Tibial nerve (tissue), 4 donors: ENCODE results near the gene BMPR1A. TPM values are rescaled to one million over a fixed set of nuclear protein-coding genes. Genes with fewer than 3 reads are reported as not detected.
A peak's percentile ranks its signal among the peaks of the same experiment; 100 is the strongest.
"Not testable (repeated sequence)": the region's sequence is repeated elsewhere in the genome, so short reads cannot be mapped to it uniquely, and the experiment has no call there.

Experiments used
- DNase-seq, 2 donors: peaks; one replicate each; pipeline ENCODE4 v3.0.0-alpha.2; 2019; ENCODE audit warnings: low spot score in 2 of 2
- H3K27ac ChIP-seq, 4 donors: fragments of 200-600 bp; sonication (generic) in 3 of 4; one replicate each; pipeline ENCODE4 v1.5.1; 2017 to 2019; ENCODE audit warnings: mild to moderate bottlenecking in 1 of 4
- H3K27me3 ChIP-seq, 2 donors: fragments of 200-600 bp; sonication (generic) in 1 of 2; one replicate each; pipeline versions ENCODE4 v1.5.1 to v1.6.0; 2017 to 2019
- H3K36me3 ChIP-seq, 3 donors: fragments of 200-600 bp; sonication (generic); one replicate each; pipeline ENCODE4 v1.5.1; 2018 to 2019
- H3K4me1 ChIP-seq, 4 donors: fragments of 200-600 bp; sonication (generic) in 3 of 4; one replicate each; pipeline ENCODE4 v1.5.1; 2017 to 2019
- H3K4me3 ChIP-seq, 4 donors: fragments of 200-600 bp; sonication (generic) in 3 of 4; one replicate each; pipeline ENCODE4 v1.5.1; 2017 to 2019; ENCODE audit warnings: mild to moderate bottlenecking in 1 of 4, moderate library complexity in 1 of 4
- H3K9me3 ChIP-seq, 4 donors: fragments of 200-600 bp; sonication (generic) in 3 of 4; one replicate each; pipeline ENCODE4 v1.5.1; 2017 to 2019
- EP300 ChIP-seq, 2 donors: sonication (generic); formaldehyde crosslinking; IDR thresholded peaks; one replicate each; pipeline ENCODE4 v1.6.1; 2017; ENCODE audit warnings: antibody characterized with exemption in 2 of 2, mild to moderate bottlenecking in 1 of 2
- POLR2A ChIP-seq, 2 donors: fragments of 450-650 bp; IDR thresholded peaks; one replicate each; pipeline ENCODE4 v1.6.1; 2017; ENCODE audit warnings: antibody characterized with exemption in 2 of 2, mild to moderate bottlenecking in 2 of 2, moderate library complexity in 2 of 2
- WGBS, 2 donors: methylation state at CpG; one replicate each; pipeline ENCODE4 v1.1.5; 2018; 5-methylcytosine and 5-hydroxymethylcytosine counted together
- total RNA-seq, 4 donors: library from RNA; depleted of rRNA; stranded (reverse); fragments of >200 nt; gene quantifications; one replicate each; pipeline ENCODE4 v1.1.0, GENCODE V29; 2016
- TF ChIP-seq, protein P1 (sequence below), 5 experiments: fragments of 200-600 bp in 3 of 5; fragments of 450-650 bp in 2 of 5; sonication (generic) in 3 of 5; IDR thresholded peaks; one replicate each; pipeline ENCODE4 v1.5.1; 2016 to 2019; ENCODE audit warnings: antibody characterized with exemption in 5 of 5, mild to moderate bottlenecking in 3 of 5, moderate library complexity in 2 of 5

BMPR1A gene
- total RNA-seq, 4 donors from 2014 or later: 35.7 to 51.3 (median 42.8) TPM

DNA sequence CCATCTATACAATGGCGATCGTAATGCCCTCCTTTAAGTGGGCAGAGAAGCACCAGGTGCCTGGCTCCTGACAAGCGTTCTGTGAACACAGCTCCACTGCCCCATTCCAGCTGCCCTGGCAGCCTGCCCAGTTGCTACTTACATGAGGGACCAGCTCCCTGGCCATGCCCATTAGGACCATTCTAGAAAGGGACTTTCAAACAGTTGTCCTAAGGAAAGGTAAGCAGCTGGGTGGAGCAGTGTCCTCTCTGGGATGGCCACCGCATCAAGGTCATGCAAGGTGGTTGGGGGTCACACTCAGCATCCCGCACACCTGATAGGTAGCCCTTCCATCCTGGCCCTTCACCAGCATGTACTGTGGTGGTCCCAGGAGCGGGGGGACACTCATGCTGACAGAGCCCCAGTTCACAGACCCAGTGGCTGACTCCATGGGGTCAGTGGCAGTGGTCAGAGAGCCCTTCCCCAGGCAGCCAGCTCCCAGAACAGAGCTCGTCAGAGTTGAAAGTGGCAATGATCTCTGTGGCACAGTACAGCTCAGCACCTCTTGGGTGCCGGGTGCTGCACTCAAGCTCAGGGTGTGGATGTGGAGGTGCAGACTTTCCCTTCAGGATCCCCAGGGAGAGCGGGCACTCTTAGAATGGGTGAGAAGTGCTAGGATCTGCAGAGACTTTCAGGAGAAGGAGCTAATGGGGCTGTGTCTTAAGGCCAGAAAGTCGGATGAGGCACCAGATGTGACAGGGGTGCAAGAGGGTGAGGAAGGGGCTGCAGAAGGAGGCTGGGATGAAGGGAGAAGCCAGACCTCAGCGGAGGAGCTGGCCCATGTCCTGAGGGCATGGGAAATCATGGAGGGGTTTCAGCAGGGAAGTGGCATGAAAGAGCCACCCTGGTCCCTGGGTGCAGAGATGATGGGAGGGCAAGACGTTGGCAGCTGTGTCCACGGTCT, 190.1 kb downstream of the BMPR1A start:
- peaks cover 0 to 7% (median 0%) of the 10 kb centered on the region in 3 donors for H3K36me3 ChIP-seq
- peak overlapping the region in 1 of 4 donors; percentile 63 for H3K27ac ChIP-seq
- DNase-seq: no peak
- 78 to 83% methylated on average over 11 to 13 of the region's 13 CpGs for WGBS, 2 donors
- no peaks in the 10 kb centered on the region for H3K9me3 ChIP-seq
- TF ChIP-seq POLR2A (IDR thresholded peaks at IDR 0.05) (no peak), EP300 (IDR thresholded peaks at IDR 0.05) (no peak)
- TF ChIP-seq, protein P1, sequence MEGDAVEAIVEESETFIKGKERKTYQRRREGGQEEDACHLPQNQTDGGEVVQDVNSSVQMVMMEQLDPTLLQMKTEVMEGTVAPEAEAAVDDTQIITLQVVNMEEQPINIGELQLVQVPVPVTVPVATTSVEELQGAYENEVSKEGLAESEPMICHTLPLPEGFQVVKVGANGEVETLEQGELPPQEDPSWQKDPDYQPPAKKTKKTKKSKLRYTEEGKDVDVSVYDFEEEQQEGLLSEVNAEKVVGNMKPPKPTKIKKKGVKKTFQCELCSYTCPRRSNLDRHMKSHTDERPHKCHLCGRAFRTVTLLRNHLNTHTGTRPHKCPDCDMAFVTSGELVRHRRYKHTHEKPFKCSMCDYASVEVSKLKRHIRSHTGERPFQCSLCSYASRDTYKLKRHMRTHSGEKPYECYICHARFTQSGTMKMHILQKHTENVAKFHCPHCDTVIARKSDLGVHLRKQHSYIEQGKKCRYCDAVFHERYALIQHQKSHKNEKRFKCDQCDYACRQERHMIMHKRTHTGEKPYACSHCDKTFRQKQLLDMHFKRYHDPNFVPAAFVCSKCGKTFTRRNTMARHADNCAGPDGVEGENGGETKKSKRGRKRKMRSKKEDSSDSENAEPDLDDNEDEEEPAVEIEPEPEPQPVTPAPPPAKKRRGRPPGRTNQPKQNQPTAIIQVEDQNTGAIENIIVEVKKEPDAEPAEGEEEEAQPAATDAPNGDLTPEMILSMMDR (IDR thresholded peaks at IDR 0.05): no peak
- H3K4me3 ChIP-seq: no peak overlapping the region
- peaks cover 0 to 24% (median 6%) of the 10 kb centered on the region in 4 donors for H3K4me1 ChIP-seq
- no peaks in the 10 kb centered on the region for H3K27me3 ChIP-seq

DNA sequence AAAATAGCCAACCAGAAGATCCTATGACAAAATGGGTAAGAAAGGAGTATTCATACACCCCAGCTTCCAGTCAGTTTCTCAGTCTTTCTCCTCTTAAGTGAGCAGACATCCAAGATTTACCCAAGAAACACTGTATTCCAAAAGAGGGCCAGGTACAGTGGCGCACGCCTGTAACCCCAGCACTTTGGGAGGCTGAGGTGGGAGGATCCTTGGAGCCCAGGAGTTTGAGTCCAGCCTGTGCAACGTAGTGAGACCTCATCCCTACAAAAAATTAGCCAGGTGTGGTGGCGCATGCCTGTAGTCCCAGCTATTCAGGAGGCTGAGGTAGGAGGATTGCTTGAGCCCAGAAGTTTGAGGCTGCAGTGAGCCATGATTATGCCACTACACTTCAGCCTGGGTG, 191.4 kb downstream of the BMPR1A start:
- not testable (repeated sequence) for H3K27ac ChIP-seq, H3K36me3 ChIP-seq, H3K9me3 ChIP-seq, H3K4me3 ChIP-seq, H3K27me3 ChIP-seq, DNase-seq
- WGBS, 2 donors: 92 to 97% methylated on average over 4 of the region's 4 CpGs
- peaks cover 0 to 21% (median 6%) of the 10 kb centered on the region in 4 donors for H3K4me1 ChIP-seq

DNA sequence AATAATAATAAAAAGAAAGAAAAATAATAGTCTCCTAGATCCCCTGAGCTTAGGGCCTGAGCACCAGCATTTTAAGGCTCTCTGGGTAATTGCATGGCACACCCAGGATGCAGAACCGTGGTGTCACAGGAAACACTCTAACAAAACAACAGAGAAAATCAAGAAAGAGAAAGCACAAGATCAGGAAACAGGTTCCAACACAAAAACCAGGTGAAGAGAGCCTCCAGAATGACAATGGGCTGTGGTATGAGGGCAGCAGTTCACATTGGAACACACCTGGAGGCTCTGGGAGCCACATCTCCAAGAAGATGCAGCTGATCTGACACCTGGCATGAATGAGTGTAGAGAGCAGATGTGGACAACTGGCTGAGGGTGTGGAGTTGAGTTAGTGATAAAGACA, 193.9 kb downstream of the BMPR1A start:
- WGBS, 2 donors: 57 to 58% methylated on average over 1 of the region's 1 CpG
- Histone ChIP-seq H3K9me3 (peaks cover 0 to 11% (median 0%) of the 10 kb centered on the region in 4 donors), H3K27me3 (no peaks in the 10 kb centered on the region), H3K27ac (no peak overlapping the region), H3K36me3 (no peaks in the 10 kb centered on the region), H3K4me3 (no peak overlapping the region), H3K4me1 (peaks cover 3 to 38% (median 19%) of the 10 kb centered on the region in 4 donors)
- no peak for DNase-seq
- TF ChIP-seq, protein P1 (IDR thresholded peaks at IDR 0.05): no peak
- TF ChIP-seq POLR2A (IDR thresholded peaks at IDR 0.05) (no peak), EP300 (IDR thresholded peaks at IDR 0.05) (no peak)

DNA sequence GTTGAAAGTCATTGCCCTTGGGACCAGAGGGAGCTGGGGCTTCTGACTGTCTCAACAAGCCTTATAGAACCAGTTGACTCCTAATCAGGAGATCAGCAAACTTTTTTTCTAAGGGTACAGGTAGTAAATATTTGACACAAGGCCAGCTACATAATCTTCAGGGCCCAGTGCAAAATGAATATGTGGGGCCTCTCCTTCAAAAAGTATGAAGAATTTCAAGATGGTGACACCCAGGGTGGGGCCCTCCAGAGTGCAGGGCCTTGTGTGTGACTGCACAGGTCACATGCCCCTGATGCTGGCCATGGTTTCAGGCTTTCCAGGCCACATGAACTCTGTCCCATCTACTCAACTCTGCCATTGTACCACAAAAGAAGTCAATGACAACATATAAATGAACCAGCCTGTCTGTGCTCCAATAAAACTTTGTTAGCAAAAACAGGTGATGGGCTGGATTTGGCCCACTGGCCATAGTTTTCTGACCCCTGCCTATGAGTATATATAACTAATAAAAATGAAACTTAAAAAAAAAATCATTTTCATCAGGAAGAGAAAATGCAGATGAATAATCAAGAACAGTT, 194.9 kb downstream of the BMPR1A start:
- no peak for DNase-seq
- H3K9me3 ChIP-seq: peaks cover 0 to 11% (median 0%) of the 10 kb centered on the region in 4 donors
- TF ChIP-seq, protein P1 (IDR thresholded peaks at IDR 0.05): no peak
- TF ChIP-seq POLR2A (IDR thresholded peaks at IDR 0.05) (no peak), EP300 (IDR thresholded peaks at IDR 0.05) (no peak)
- H3K4me3 ChIP-seq: no peak overlapping the region
- H3K27ac ChIP-seq: no peak overlapping the region
- no peaks in the 10 kb centered on the region for H3K36me3 ChIP-seq
- peaks cover 3 to 38% (median 24%) of the 10 kb centered on the region in 4 donors for H3K4me1 ChIP-seq
- H3K27me3 ChIP-seq: no peaks in the 10 kb centered on the region

DNA sequence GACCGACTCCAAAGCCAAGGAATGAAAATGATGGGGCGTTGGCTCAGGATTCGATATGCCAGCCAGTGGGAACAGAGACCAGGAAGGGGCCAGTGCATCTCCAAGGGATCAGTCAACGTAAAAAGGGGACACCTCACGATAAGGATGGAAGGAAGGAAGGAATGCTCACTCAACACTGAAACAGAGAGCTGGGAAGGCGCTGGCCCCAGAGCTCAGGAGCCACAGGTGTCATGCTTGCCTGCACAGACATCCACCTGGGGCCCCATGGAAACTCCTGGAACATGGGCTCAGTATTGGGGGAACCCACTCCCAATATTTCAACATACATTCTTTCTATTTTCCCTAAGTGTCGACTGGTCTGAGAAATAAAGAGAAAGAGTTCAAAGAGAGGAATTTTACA, 195.7 kb downstream of the BMPR1A start:
- H3K4me3 ChIP-seq: no peak overlapping the region
- peak overlapping the region in 2 of 4 donors; percentile 8 to 24 for H3K27ac ChIP-seq
- WGBS, 2 donors: 83 to 87% methylated on average over 7 of the region's 7 CpGs
- no peaks in the 10 kb centered on the region for H3K27me3 ChIP-seq
- H3K36me3 ChIP-seq: no peaks in the 10 kb centered on the region
- no peak for DNase-seq
- H3K4me1 ChIP-seq: peaks cover 3 to 43% (median 25%) of the 10 kb centered on the region in 4 donors
- peaks cover 0 to 11% (median 0%) of the 10 kb centered on the region in 4 donors for H3K9me3 ChIP-seq
- TF ChIP-seq EP300 (IDR thresholded peaks at IDR 0.05) (no peak), POLR2A (IDR thresholded peaks at IDR 0.05) (no peak)
- TF ChIP-seq, protein P1 (IDR thresholded peaks at IDR 0.05): no peak

DNA sequence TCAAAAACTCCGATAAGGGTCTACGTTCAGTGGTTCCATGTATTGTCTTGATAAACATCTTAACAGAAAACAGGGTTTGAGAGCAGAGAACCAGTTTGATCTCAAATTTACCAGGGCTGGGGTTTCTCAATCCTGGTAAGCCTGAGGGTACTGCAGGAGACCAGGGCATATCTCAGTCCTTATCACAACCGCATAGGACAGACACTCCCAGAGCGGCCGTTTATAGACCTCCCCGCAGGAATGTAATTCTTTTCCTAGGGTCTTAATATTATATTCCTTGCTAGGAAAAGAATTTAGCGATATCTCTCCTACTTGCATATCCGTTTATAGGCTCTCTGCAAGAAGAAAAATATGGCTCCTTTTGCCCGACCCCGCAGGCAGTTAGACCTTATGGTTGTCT, 196.3 kb downstream of the BMPR1A start:
- WGBS, 2 donors: 96% methylated on average over 10 of the region's 10 CpGs
- H3K27ac ChIP-seq: peak overlapping the region in 1 of 4 donors; percentile 93
- H3K4me1 ChIP-seq: peaks cover 3 to 48% (median 29%) of the 10 kb centered on the region in 4 donors

More for the DNA sequence above, 196.3 kb downstream of the BMPR1A start:
- DNase-seq, H3K4me3 ChIP-seq, H3K36me3 ChIP-seq, H3K27me3 ChIP-seq: not testable (repeated sequence)
- peaks cover 0 to 11% (median 0%) of the 10 kb centered on the region in 4 donors for H3K9me3 ChIP-seq
